Kasumi-1 (cell line): ENCODE measurements around the gene SYT12.
"Not testable (repeated sequence)": the region's sequence is repeated elsewhere in the genome, so short reads cannot be mapped to it uniquely, and the experiment has no call there.

Experiments
- DNase-seq, 2 experiments: peaks; one replicate each; lab custom pipeline; 2025; lab: John Stamatoyannopoulos, UW

SYT12 gene

DNA sequence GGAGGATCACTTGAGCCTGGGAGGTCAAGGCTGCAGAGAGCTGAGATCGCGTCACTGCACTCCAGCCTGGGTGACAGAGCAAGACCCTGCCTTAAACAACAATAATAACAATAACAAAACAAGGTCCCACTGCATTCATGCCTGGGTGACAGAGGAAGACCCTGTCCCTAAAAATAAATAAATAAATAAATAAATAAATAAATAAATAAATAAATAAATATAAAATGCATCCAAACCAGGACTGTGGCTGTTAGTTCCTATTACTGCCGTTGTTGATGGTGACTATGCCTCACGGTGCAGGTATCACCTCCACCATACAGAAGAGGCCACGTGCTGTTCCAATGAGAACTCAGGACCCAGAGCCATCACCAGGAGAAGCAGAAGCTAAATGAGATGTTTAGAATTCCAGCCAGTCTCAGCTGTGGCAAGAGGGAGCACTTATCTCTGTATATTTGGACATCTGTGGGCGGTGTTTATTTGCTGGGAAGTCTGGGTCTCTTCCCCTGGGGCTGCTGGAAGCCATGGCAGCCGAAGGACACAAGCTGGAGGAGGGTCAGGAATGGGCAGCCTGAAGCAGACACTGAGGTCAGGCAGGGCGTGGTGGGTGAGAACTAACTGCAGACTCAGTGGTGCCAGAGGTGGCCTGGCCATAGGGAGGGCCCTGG lies 26.2 kb upstream of the SYT12 start:
- no peak for DNase-seq

DNA sequence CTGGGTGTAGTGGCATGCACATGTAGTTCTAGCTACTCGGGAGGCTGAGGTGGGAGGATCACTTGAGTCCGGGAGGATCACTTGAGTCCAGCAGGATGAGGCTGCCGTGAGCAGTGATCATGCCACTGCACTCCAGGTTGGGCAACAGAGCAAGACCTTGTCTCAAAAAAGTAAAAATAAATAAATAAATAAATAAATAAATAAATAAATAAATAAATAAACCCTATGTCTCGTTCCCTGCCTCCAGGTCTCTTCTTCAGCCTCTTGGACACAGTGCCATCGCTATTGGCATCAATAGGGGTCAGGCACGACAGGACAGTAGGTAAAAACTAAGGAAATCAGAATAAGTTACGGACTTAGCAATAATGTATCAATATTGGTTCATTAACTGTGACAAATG lies 23.4 kb upstream of the SYT12 start:
- no peak for DNase-seq

DNA sequence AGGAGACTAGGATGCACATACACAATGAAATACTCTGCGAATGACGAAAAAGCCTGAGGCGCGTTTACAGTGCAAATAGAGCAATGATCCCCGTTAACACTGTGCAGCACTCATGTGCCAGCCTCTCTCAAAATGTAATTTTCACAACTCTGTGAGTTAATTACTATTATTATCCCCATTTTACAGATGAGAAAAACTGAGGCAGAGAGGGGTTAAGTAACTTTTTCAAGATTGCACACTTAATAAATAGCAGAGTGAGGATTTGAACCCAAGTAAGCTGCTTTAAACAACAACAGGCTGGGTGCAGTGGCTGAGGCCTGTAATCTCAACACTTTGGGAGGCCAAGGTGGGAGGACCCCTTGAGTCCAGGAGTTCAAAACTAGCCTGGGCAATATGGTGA lies 21.6 kb upstream of the SYT12 start:
- DNase-seq: no peak

DNA sequence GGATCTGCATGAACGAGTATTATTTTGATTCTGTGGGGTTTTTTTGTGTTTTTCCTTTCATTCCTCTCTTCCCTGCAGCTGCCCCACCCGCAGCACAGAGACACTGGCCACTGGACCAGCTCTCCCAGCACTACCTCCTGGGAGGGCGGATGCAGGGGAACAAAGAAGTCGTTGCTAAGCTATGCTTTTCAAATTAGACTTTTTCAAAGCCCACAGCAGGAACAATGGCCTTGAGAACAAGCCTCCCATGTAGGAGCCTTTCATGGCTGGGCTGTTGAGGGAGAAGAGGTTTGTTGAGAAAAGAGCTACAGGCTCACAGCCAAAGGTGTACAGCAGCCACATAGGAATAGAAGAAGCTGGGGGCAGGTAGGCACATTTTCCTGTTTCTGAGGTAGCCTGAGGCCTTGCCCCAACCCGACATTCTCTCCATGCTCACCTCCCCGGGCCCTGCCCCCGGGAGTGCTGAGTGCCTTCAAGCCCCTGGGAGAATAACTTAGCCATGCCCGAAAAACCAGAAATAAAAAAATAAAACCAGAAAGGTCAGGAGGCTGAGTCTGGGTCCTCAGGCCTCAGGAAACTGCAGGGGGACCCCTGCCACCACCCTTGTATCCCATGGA lies 20.5 kb upstream of the SYT12 start:
- DNase-seq: no peak

DNA sequence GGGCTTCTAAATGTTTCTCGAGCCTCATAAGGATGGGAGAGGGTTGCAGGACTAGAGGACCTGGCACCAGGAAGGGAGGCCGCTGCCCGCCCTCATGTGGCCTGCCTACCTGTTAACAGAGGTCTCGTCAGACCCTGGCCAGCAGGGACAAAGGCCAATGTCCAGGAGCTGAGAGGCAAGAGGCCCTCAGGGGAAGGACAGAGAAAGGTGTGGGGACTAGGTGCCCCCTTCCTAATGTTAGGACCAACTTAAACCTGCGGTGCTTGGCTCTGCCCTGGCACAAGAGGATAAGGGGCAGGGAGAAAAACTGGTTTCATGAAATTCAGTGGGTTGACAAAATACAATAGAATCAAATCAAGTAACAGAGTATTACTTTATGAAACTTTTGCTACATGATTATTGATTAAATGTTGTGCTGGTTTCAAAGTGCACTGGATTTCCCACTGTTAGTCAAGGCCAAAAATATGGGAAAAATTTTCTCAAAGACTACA lies 20.0 kb upstream of the SYT12 start:
- DNase-seq: no peak

DNA sequence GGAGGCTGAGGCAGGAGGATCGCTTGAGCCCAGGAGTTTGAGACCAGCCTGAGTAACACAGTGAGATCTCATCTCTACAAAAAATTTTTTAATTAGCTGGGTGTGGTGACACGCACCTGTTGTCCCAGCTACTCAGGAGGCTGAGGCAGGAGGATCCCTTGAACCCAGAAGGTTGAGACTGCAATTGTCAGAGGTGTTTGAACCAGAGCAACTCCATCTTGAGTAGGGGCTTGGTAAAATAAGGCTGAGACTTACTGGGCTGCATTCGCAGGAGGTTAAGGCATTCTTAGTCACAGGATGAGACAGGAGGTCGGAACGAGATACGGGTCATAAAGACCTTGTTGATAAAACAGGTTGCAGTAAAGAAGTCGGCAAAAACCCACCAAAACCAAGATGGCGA lies 17.7 kb upstream of the SYT12 start:
- not testable (repeated sequence) for DNase-seq

DNA sequence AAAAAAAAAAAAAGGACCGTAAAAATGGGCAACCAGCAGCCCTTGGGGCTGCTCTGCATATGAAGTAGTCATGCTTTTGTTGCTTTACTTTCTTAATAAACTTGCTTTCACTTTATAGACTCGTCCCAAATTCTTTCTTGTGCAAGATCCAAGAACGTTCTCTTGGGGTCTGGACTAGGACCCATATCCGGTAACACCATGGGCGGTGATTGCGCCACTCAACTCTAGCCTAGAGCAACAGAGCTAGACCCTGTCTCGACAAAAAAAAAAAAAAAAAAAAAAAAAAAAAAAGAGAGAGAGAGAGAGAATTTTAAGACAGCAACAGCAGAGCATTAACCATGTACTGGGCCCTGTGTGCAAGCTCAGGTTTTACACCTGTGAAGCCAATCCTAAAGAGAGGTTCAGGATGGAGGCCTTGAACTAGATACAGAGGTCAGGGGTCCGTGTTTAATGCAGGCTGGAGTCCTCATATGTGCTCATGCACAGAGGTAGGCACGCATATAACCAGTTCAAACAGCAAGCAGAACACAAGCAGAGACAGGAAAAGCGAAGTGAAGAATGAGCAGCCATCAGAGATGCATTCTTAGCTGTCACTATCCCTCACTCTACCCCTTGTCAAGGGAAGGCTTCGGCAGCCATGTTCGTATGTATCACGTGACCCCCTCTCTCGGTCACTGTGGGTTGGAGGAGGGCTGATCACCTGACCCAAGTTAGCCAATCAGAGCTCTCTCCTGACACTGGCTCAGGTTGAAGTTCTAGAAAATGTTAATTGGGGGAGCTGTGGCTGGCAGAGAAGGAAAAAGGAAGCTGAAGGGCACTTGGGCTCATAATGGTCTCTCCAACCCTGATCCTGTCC lies 16.7 kb upstream of the SYT12 start:
- no peak for DNase-seq

DNA sequence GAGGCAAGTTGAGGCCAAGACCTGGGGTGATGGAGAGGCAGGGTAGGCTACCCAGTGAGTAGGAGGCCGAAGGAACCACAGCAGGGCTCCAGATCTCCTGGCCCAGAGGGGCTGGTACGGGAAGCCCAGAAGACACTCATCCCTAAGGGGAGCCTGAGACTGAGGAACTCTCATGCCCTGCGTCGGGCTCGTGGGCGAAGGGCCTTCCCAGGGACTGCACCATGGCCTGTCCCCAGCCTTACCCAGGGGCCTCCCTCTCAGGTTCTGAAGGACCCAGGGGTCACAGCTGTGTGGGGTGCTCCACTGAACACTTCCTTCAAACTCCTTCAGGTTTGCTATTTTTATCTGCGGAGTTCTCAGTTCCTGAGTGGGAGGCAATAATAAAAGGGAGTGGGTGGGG lies 15.8 kb upstream of the SYT12 start:
- no peak for DNase-seq

DNA sequence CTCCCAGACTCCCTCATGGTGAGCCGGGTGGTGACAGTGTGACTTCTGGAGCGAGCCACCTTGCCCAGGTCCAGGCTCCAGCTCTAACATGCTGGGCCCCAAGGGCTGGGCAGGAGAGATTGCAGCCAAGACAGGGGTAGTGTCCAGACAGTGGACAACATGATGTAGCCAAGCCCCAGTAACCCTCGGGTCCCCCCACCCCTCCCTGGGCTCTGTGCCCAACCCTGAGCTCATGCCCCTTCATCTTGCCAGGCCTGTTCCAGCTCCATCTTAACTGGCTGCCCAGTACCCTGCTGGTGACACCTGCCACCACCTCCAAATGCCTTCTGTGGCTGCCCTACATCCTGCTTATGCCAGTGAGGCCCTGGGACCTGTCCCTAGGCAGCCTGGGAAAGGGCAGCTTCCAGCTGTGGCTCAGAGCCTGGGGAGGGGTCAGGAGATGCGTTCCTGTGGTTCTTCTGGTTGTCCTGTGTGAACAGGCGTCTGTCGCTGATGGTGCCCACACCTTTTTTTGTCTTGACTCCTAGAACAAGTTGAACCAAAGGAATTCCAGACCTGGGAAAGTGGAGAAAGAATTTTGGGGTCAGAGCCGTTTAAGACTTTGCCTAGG lies 12.5 kb upstream of the SYT12 start:
- no peak for DNase-seq

DNA sequence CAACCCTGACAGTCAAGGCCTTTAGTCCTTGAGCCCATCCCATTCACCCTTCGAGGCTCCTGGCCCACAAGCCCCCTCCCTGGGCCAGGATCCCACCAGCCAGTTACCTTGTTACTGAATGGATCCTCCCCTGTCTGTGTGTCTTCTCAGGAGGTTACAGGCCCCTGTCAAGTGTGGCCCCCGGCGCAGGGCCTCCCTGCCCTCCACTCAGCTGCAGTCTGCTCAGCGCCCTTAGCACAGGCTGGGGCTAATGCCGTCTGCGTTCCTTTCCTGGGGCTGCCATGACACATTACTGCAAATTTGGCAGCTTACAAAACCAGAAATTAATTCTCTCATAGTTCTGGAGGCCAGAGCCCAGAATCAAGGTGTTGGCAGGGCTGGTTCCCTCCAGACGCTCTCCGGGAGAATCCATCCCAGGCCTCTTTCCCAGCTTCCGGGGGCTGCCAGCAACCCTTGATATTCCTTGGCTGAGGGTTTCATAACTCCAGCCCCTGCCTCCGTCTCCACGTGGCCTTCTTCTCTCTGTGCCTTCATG lies 9.4 kb upstream of the SYT12 start:
- no peak for DNase-seq

DNA sequence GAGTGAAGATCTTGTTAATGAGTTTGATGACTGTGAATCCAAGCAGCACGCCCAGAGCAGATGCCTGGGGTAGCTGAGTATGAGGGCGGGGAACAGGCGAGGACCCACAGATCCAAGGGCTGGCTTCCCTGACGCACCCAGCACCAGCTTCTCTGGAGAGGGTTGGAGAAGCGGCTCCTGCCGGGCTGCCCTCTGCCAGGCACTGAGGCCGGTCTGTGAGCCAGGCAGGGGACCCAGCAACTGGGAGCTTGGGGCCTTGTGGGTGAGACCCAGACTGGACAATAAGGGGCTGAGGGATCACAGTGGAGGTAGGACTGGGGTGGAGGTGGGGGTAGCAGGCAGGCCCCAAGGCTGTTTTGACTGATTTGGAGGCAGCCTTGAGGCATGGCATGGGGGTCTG lies 8.6 kb upstream of the SYT12 start:
- no peak for DNase-seq

DNA sequence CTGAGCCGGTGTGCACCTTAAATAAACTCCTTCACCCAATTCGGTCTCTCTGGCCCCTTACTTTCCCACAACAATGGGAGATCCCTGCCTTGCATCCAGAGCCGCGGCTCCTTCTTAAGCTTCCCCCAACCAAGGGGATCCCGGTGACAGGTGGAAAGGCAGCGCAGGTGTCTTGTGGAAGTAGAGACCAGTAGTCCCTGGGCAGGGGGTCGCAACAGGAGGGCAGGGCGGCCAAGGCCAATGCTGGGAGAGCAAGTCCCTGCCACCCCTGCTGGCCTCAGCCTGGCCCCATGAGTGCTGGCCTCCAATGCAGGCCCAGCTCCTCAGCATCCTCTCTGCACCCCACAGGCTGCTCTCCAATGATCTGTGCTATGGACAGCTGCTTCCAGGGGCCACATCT lies 7.9 kb upstream of the SYT12 start:
- DNase-seq: no peak

DNA sequence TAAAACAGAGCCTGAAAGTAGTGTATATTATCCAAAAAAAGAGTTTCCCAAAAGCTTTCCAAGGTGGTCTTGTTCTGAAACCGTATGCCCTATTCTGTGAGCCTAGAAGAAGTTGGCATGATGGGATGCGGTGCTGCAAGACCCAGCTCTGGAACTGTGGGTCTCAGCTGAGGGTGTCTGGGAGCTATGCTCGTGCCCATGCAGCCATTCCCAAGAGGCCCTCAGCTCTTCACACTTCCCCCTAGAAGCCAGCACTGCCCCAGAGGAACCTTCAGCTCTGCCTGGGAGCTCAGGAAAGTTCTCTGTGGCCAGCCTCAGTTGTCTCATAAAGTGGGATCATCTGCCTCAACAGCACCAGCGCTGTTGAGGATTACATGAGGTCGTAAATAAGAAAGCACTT lies 6.4 kb upstream of the SYT12 start:
- no peak for DNase-seq

DNA sequence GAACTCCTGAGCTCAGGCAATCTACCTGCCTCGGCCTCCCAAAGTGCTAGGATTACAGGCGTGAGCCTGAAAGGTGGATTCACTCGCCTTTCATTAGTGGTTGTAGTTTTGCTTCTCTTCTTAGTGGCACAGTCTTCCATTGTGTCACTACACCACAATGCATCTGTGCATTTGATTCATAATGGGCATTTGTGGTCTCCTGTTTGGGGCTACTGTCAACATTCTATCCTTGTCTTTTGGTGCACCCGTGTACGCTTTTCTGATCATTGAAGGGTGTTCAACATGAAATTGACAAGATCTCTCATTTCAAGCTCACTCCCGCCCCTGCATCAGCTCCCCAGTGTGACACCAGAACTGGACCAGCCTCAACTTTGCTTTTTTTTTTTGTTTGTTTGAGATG lies 2.0 kb upstream of the SYT12 start:
- DNase-seq: no peak

DNA sequence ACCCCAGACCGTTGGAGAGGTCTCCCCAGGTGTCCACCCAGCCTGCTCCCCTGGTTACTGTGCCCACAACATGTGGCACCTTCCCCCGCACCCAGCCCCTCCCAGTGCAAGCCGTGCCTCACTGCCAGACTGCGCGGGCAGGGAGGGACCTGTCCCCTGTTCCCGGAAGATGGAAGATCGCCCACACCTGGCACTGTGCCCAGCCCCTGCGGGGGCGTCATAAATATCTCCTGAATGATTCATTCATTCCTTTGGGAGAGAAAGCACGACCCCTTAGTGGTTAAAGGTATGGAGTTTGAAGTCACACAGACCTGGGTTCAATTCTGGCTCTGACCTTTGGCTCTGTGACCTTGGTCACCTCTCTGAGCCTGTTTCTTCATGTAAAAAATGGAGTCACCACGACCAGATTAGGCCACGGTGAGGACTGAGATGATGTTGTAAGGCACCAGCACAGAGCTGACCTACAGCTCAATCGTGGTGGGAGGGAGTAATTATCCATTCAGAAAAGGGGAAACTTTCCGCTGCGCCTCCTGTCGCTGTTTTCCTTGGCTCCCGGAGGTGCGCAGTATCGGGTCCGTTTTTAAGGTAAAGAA lies 497 bp upstream of the SYT12 start:
- no peak for DNase-seq

DNA sequence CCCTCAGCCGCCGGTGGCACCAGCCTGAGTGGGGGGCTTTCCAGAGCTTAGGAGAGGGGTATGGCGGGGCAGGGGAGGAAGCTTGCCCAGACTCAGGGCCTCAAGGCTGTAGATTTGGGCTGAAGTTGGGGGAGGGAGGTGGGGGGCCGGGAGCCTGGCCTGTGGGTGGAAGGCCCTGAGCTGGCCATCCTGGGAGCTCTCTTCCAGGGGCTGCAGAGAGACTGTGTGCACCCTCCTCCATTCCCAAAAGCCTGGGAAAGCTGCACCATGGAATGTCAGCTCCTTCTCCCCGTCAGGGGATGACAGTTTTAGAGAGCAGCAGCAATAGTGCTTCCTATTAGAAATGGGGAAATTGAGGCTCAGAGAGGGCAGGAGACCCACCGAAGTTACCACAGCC lies 1.0 kb downstream of the SYT12 start:
- no peak for DNase-seq

DNA sequence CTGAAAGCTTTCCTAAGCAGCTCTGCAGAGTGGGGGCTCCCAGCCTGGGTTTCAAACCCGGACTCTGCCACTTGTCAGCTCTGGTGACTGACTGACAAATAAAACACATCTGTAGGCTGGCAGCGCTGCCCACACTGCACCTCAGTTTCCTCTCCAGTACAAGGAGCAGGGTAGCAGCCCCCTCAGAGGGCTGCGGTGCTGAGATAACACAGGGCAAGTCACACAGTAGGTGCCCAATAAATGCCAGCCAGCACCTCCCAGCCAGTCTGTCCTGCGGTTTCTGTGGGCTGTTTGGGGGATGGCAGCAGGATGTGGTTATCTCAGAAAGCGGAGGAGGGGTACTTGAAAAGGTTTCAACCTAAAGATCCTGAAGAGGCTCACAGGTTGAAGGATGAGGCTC lies 1.5 kb downstream of the SYT12 start:
- no peak for DNase-seq

DNA sequence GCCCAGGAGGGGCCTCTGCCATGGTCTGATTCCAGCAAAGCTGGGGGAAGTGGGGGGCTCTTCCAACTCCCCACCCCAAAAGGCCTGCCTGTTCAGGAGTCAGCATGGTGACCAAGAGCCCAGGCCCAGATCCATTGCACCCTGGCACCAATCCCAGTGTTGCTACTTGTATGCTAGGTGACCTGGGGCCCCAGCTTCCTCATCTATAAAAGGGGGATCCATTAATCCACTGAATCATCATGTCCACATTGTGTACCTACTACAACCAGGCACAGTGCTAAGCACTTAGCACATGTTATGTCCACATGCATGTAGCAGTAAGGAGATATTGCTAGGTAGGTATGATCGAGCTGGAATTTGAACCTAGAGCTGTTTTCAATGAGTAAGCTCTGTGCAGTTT lies 2.0 kb downstream of the SYT12 start:
- no peak for DNase-seq

DNA sequence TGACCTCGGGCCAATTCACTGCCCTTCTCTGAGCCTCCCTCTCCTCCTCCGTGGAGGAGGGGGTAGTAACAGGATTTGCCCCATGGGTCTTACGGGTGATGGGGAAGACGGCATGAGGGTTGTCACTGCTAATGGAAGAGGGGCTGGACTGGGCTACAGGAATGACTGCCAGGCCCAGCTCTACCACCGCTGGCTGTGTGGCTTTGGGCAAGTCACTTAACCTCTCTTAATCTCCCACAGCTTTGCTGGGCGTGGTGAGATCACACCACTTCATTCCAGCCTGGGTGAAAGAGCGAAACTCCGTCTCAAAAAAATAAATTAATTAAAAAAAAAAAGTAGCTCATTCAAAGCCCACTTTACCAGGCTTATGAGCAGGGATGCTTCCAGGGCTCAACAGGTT lies 2.8 kb downstream of the SYT12 start:
- DNase-seq: no peak

DNA sequence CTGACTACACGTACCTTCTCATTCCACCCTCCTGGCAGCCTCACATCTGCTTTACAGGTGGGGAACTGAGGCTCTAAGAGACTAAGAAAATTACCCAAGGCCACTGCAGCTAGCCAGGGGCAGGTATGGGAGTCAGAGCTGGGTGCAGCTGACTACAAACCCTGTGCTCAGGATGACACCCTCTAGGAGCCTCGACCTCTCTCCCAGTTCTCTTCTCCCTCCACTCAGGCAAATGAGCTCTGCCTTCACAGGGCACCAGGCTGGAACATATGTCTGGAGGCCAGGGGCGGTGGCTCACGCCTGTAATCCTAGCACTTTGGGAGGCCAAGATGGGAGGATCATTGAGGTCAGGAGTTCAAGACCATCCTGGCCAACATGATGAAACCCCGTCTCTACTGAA lies 4.0 kb downstream of the SYT12 start:
- DNase-seq: no peak

DNA sequence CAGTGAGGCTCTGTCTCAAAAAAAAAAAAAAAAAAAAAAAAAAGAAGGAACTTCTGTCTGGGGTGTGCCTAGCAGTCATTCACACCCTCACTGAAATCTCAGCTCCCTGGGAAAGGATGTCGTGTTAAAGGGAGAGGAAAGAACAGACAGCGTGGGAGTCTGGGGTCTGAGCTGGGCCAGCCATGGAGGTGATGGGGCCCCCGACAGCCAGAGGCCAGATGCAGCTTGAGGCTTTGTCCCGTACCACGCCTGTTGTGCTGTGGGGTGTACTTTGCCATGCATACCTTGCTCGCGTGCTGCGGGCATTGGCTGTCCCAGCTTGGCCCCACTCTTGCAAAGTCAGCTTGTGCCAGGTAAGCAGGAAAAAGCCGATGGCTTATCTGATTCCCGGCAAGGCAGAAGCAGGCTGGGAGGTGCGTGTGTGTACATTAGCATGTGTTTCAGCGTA lies 4.6 kb downstream of the SYT12 start:
- DNase-seq: no peak

DNA sequence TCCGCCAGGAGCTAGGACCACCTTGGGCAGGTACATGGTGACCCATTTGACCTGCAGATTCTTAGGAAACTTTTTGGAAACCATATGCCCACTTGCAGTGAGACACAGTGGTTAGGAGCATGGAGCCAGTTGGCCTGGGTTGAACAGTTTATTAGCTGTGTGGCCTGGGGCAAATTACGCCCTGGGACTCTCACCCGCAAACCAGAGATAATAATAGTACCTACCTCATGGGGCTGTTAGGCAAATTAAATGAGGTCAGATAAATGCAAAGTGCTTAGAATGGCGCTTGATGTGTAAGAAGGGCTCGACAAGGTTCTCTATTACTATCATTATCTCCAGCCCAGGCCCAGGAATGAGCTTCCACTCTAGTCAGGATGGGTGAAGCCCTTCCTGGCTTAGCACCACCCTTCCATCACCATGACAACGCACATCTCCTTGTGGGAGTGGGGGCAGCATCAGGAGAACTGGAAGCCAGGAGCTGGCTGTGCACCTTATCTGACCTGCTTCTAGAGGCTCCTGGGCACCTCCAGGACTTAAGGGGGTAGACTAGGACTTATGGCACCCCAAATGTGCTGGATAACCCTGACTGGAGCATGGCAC lies 5.1 kb downstream of the SYT12 start:
- DNase-seq: no peak
